ENCODE measurements around the gene NLK.

DNA sequence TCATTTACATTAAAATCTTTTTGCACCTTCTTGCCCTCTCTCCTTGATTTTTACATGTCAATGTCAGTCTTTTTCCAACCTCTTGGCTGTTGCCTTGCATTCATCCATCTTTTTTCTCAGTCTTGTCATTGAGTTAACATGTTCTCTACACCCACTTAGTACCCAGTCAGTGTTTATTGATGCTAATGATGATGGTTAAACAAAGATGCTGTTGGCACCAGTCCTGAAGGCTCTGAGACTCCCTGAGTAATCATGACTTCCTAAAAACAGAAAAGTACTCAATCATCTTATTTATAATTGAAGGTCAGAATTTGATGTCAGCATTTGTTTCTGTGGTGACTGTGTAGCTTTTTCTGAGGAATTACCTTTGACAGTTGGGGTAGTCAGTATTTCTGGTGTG is 104.5 kb downstream of the NLK start:
- TF ChIP-seq ELF4 (IDR thresholded peaks at IDR 0.05) (no peak), FOXK2 (IDR thresholded peaks at IDR 0.05) (no peak), SP1 (IDR thresholded peaks at IDR 0.05) (no peak), BHLHE40 (IDR thresholded peaks at IDR 0.05; ENCODE audit: borderline replicate concordance) (no peak), FOXA1 (IDR thresholded peaks at IDR 0.05) (no peak), L3MBTL2 (conservative IDR thresholded peaks at IDR 0.05) (no peak), ARNT (IDR thresholded peaks at IDR 0.05) (no peak)

Data from HEK293T (cell line).